Kasumi-1 (cell line): Measurements from ENCODE around the gene H19.

Source experiments
- DNase-seq, 2 experiments: peaks; one replicate each; lab custom pipeline; 2025; lab: John Stamatoyannopoulos, UW

Gene H19

GRCh38 chr11:1997755-1998154 lies at the start of gene H19:
H19 (minus strand) TSS chr11:1997842.
- no peak for DNase-seq

GRCh38 chr11:2041963-2042362 lies 44.3 kb upstream of the H19 start:
- DNase-seq: no peak

GRCh38 chr11:2041153-2041552 lies 43.5 kb upstream of the H19 start:
- no peak for DNase-seq

GRCh38 chr11:2039198-2039759 lies 41.6 kb upstream of the H19 start:
- no peak for DNase-seq

- DNase-seq: no peak
Observed at GRCh38 chr11:2036863-2037486, 39.3 kb upstream of the H19 start.

- no peak for DNase-seq
Observed at GRCh38 chr11:2035382-2035781, 37.7 kb upstream of the H19 start.

GRCh38 chr11:2031058-2031457 lies 33.4 kb upstream of the H19 start:
- no peak for DNase-seq

GRCh38 chr11:2027708-2028107 lies 30.1 kb upstream of the H19 start:
- no peak for DNase-seq

GRCh38 chr11:2015025-2015424 lies 17.4 kb upstream of the H19 start:
- no peak for DNase-seq

- DNase-seq: no peak
Observed at GRCh38 chr11:2012440-2012839, 14.8 kb upstream of the H19 start.

- DNase-seq: no peak
Observed at GRCh38 chr11:2004466-2004865, 6.8 kb upstream of the H19 start.

- no peak for DNase-seq
Observed at GRCh38 chr11:2002807-2003206, 5.2 kb upstream of the H19 start.

- DNase-seq: no peak
Observed at GRCh38 chr11:2002042-2002776, 4.6 kb upstream of the H19 start.

GRCh38 chr11:1998861-1999260 lies 1.2 kb upstream of the H19 start:
- no peak for DNase-seq

- DNase-seq: no peak
Observed at GRCh38 chr11:1998290-1998689, 648 bp upstream of the H19 start.

- DNase-seq: no peak
Observed at GRCh38 chr11:1994121-1994520, 3.5 kb downstream of the H19 start.

GRCh38 chr11:1992111-1992510 lies 5.5 kb downstream of the H19 start:
- DNase-seq: no peak

GRCh38 chr11:1990872-1991578 lies 6.6 kb downstream of the H19 start:
- DNase-seq: no peak

GRCh38 chr11:1989953-1990352 lies 7.7 kb downstream of the H19 start:
- DNase-seq: no peak

- no peak for DNase-seq
Observed at GRCh38 chr11:1988667-1989317, 8.8 kb downstream of the H19 start.

GRCh38 chr11:1988174-1988573 lies 9.5 kb downstream of the H19 start:
- no peak for DNase-seq

- no peak for DNase-seq
Observed at GRCh38 chr11:1987024-1987423, 10.6 kb downstream of the H19 start.

- DNase-seq: no peak
Observed at GRCh38 chr11:1983601-1983961, 14.1 kb downstream of the H19 start.
